GM19397 (cell line): ENCODE measurements around the gene TDP1.
"Not testable (repeated sequence)": the region's sequence is repeated elsewhere in the genome, so short reads cannot be mapped to it uniquely, and the experiment has no call there.

ENCODE experiments used
- ATAC-seq: cut with Tn5 transposase; IDR thresholded peaks from one replicate; pipeline ENCODE4 v1.9.1; 2021; ENCODE audit warnings: mild to moderate bottlenecking, moderate library complexity; ENCODE audit not compliant: unreplicated experiment

The TDP1 gene

GRCh38 chr14:90042496-90043252 lies 86.9 kb downstream of the TDP1 start:
- ATAC-seq, result no peak

- no peak for ATAC-seq
Observed at GRCh38 chr14:90045616-90046015, 89.9 kb downstream of the TDP1 start.

- ATAC-seq, result no peak
Observed at GRCh38 chr14:90049390-90049789, 93.7 kb downstream of the TDP1 start.

- ATAC-seq, result no peak
Observed at GRCh38 chr14:90050271-90050670, 94.5 kb downstream of the TDP1 start.

GRCh38 chr14:90053044-90053443 lies 97.3 kb downstream of the TDP1 start:
- no peak for ATAC-seq

- no peak for ATAC-seq
Observed at GRCh38 chr14:90054803-90055202, 99.1 kb downstream of the TDP1 start.

GRCh38 chr14:90056826-90057225 lies 101.1 kb downstream of the TDP1 start:
- no peak for ATAC-seq

GRCh38 chr14:90058876-90059458 lies 103.2 kb downstream of the TDP1 start:
- no peak for ATAC-seq

- ATAC-seq, result peak; percentile 68
Observed at GRCh38 chr14:90060312-90060964, 104.7 kb downstream of the TDP1 start.

GRCh38 chr14:90060965-90061684 lies 105.4 kb downstream of the TDP1 start:
- ATAC-seq, result peak; percentile 25

GRCh38 chr14:90061685-90062126 lies 106.0 kb downstream of the TDP1 start, which contains the start of gene KCNK13:
Gene KCNK13 (plus strand): TSS chr14:90061994. CDS start chr14:90062206, 212 bp downstream.
- no peak for ATAC-seq

- ATAC-seq, result no peak
Observed at GRCh38 chr14:90062127-90062794, 106.5 kb downstream of the TDP1 start.

GRCh38 chr14:90062822-90063539 lies 107.3 kb downstream of the TDP1 start:
- ATAC-seq, result no peak

GRCh38 chr14:90072350-90072749 lies 116.6 kb downstream of the TDP1 start:
- no peak for ATAC-seq

GRCh38 chr14:90079576-90079975 lies 123.8 kb downstream of the TDP1 start:
- no peak for ATAC-seq

GRCh38 chr14:90087433-90087832 lies 131.7 kb downstream of the TDP1 start:
- no peak for ATAC-seq

GRCh38 chr14:90088176-90088575 lies 132.4 kb downstream of the TDP1 start:
- ATAC-seq, result no peak

GRCh38 chr14:90089486-90089885 lies 133.8 kb downstream of the TDP1 start:
- not testable (repeated sequence) for ATAC-seq

- no peak for ATAC-seq
Observed at GRCh38 chr14:90091393-90091792, 135.7 kb downstream of the TDP1 start.
